GM23338 (cell line): ENCODE data around the gene RANGAP1.

Experiments used
- CTCF ChIP-seq, 2 experiments: fragments of 200-600 bp in 1 of 2; sonication (generic) in 1 of 2; conservative IDR thresholded peaks; 2 replicates each; pipeline versions ENCODE4 v1.5.1 to v1.6.1; 2016 to 2017; ENCODE audit warnings: antibody characterized with exemption in 2 of 2, low read depth in 2 of 2, mild to moderate bottlenecking in 2 of 2, moderate library complexity in 1 of 2
- EZH2 ChIP-seq: fragments of 200-600 bp; sonication (generic); IDR thresholded peaks from one replicate; pipeline ENCODE4 v1.8.0; 2017; ENCODE audit warnings: antibody characterized with exemption, mild to moderate bottlenecking, low read depth; ENCODE audit not compliant: unreplicated experiment
- REST ChIP-seq: IDR thresholded peaks from one replicate; pipeline ENCODE4 v1.6.1; 2018; ENCODE audit warnings: antibody characterized with exemption; ENCODE audit not compliant: unreplicated experiment

- TF ChIP-seq REST (no peak), CTCF (conservative IDR thresholded peaks at IDR 0.05; ENCODE audit: low read depth in 2 of 2) (no peak), EZH2 (no peak)
Observed at GRCh38 chr22:41320416-41321240, 34.6 kb upstream of the RANGAP1 start.
